ENCODE results near the gene CSHL1.

- TF ChIP-seq CTCF (IDR thresholded peaks at IDR 0.05) (no peak), POLR2AphosphoS5 (IDR thresholded peaks at IDR 0.05) (no peak)
Measured at GRCh38 chr17:63918305-63918704, 7.2 kb upstream of the CSHL1 start.

All from suprapubic skin (tissue), 3 donors.